OCI-LY7 (cell line): ENCODE measurements around the gene MYBL2.

ENCODE experiments used
- CTCF ChIP-seq: fragments of 200-600 bp; sonication (generic); conservative IDR thresholded peaks from 2 replicates; pipeline ENCODE4 v1.5.1; 2014; ENCODE audit warnings: mild to moderate bottlenecking, antibody characterized with exemption, low read length, moderate library complexity, mixed read lengths
- EZH2phosphoT487 ChIP-seq: fragments of 200-600 bp; sonication (generic); IDR thresholded peaks from 2 replicates; pipeline ENCODE4 v1.6.1; 2018; ENCODE audit warnings: low read depth, borderline replicate concordance, mild to moderate bottlenecking, mixed run types, antibody characterized with exemption, low read length, moderate library complexity, mixed read lengths

GRCh38 chr20:43655937-43656336 is 11.0 kb upstream of the MYBL2 start:
- TF ChIP-seq CTCF, result no peak
- TF ChIP-seq EZH2phosphoT487, result no peak
